Motor neuron (in vitro differentiated cells): ENCODE measurements around the gene WDR1. TPM values are rescaled to one million over a fixed set of nuclear protein-coding genes. Genes with fewer than 3 reads are reported as not detected.
A peak's percentile ranks its signal among the peaks of the same experiment; 100 is the strongest.

Source experiments
- ATAC-seq, 8 experiments: fragments of 200-7000 bp; cut with Tn5 transposase; replicated peaks in 6 of 8; 2 replicates each; pipeline ENCODE4 v1.8.0; 2021; ENCODE audit warnings: mild to moderate bottlenecking in 8 of 8, moderate library complexity in 8 of 8
- H3K27ac ChIP-seq, 2 donors: fragments of 250-450 bp; sonication (Bioruptor Pico); 2 replicates each; pipeline ENCODE4 v1.9.0; 2021; ENCODE audit warnings: antibody characterized with exemption in 2 of 2, mild to moderate bottlenecking in 2 of 2, moderate library complexity in 1 of 2
- H3K4me1 ChIP-seq, 2 donors: fragments of 250-450 bp; sonication (Bioruptor Pico); replicated peaks in 1 of 2; 2 replicates each; pipeline ENCODE4 v1.6.1; 2021; ENCODE audit warnings: antibody characterized with exemption in 2 of 2, mild to moderate bottlenecking in 2 of 2, moderate library complexity in 1 of 2
- H3K4me3 ChIP-seq, 5 donors: fragments of 250-450 bp; sonication (Bioruptor Pico); 2 replicates each; pipeline ENCODE4 v1.9.0; 2021; ENCODE audit warnings: antibody characterized with exemption in 5 of 5, mild to moderate bottlenecking in 5 of 5, moderate library complexity in 4 of 5
- WGBS, 10 experiments: fragments of 450-650 bp; shearing (Covaris generic); methylation state at CpG; one replicate each; pipeline ENCODE4 v1.0.0; 2022; 5-methylcytosine and 5-hydroxymethylcytosine counted together
- in situ Hi-C, 9 experiments: fragments of 400-800 bp; cut with MboI; loops; one replicate each; pipeline ENCODE4 v1.15.0; 2021; ENCODE audit warnings: low sequenced_read_pairs in 9 of 9, low pct_unique_long_range_greater_than_20kb in 2 of 9; ENCODE audit not compliant: unreplicated experiment in 9 of 9
- total RNA-seq, 8 experiments: library from RNA; unstranded; fragments of 300-600 nt; gene quantifications; 2 replicates each; pipeline versions ENCODE4 v1.2.3 to v1.2.4, GENCODE V29; 2022

The WDR1 gene
- total RNA-seq, 8 experiments from 2014 or later, result 28.8 to 164 (median 112) TPM

DNA sequence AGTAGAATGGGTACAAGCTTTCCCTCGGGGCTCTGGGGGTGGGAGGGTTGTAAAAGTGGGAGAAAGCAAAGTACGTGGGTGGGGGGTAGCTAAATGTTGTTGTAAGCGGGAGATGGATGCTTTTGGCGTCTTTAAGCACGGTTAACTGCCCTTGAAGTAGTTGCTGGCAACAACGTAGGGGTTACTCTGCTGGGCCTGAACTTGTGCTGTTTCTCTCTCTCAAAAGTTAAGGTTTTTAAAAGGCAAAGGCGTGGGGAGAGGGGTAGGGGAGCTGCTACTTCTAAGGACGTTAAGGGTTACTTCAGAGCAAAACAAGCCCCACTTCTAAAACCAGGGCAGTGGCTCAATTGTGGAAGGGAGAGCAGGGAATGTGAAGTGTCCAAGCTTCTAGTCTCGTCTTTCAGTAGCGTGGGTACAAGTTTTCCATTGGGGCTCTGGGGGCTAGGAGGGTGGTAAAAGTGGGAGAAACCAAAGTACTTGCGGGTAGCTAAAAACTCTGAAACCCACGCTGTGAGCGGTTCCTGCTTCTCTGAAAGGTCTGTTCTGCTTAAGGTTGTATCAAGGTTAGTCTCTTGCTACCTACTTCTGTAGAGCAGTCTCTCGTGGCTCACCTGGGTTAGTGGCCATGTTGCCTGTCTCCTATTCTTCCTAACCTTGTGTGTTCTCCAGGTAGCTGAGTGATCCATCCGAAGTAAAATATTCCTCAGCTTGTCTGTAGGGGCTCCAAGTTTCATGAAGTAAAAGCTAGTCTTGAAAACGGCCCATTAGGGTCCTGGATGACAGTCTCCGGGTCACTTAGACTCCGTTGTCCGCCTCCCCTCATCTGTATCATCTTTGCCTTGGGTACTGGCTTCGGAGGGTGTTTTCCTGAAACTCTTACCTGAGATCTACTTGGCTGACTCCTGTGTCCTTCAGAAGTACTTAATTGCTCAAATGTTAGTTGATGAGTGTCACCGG is 1.7 kb upstream of the WDR1 start:
- Histone ChIP-seq H3K4me1 (peaks cover 16 to 25% of the 10 kb centered on the region in 2 donors), H3K27ac (peak overlapping the region in 1 of 2 donors; percentile 96), H3K4me3 (peak overlapping the region in 2 of 5 donors; percentile 65 to 72)
- in situ Hi-C loops, result no loop called here
- ATAC-seq, result no peak
- WGBS, 10 experiments, result 63 to 100% (median 94%) methylated on average over 1 to 14 of the region's 21 CpGs

DNA sequence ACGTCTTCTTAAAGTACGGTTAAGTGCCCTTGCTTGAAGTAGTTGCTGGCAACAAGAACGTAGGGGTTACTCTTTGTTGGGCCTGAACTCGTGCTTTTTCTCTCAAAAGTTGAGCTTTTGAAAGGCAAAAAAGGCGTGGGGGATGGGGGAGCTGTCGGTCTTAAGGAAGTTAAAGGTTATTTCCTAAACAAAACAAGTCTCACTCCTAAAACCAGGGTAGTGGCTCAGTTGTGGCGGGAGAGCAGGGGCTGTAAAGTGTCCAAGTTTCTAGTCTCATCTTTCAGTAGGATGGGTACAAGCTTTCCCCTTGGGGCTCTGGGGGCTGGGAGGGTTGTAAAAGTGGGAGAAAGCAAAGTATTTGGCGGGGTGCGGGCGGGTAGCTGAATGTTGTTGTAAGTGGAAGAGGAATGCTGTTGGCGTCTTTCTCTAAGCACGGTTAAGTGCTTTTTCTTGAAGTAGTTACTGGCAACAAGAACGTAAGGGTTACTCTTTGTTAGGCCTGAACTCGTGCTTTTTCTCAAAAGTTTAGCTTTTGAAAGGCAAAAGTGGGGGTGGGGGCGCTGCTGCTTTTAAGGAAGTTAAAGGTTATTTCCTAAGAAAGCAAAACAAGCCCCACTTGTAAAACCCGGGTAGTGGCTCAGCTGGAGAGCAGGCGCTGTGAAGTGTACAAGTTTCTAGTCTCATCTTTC is 904 bp upstream of the WDR1 start:
- Histone ChIP-seq H3K27ac (peak overlapping the region; percentile 89 to 96), H3K4me1 (peaks cover 11 to 17% of the 10 kb centered on the region in 2 donors), H3K4me3 (peak overlapping the region; percentile 49 to 72 (median 65))
- in situ Hi-C loops, result no loop called here
- ATAC-seq, result no peak
- WGBS, 10 experiments, result 0 to 63% (median 7%) methylated on average over 4 to 16 of the region's 17 CpGs; no CpG with 5 or more reads in 2 of the 10 experiments

DNA sequence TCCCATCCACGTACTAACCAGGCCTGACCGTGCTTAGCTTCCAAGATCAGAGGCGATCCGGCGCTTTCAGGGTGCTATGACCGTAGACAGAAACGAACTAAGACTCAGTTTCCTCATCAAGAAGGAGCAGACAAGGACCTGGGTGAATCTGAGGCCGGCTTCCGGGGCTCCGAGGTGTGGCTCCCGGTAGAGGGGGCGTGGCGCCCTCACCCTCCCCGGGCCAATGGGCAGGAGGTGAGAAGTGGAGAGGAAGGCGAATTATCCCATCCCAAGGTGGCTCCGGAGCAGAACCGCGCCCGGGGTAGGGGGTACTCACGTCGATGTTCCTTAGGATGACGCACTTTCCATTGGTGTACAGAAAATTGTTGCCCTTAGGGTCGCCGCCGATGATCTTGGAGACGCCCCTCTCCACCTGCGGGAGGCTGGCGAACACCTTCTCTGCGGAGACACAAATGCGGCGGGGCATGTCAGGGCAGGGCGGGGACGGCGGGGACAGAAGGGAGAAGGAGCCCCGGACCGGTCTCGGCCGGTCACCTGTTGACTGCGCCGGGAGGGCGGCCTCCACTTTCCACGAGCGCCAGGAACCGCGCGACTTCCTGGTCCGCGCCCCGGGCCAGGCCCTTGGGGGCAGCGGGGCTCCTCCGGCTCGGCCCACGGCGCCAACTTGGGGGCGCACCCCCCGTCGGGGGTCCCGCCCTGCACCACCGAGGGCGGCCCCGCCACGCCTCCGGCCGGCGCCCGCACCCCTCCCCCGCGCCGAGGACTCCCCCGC is 616 bp downstream of the WDR1 start:
- 0 to 10% (median 0%) methylated on average over 2 to 12 of the region's 70 CpGs; no CpG with 5 or more reads in 5 of the 10 experiments for WGBS, 10 experiments
- ATAC-seq, result peak; percentile 2 to 64 (median 40)
- Histone ChIP-seq H3K27ac (peak overlapping the region; percentile 91 to 96), H3K4me1 (peaks cover 11 to 17% of the 10 kb centered on the region in 2 donors), H3K4me3 (peak overlapping the region; percentile 49 to 72 (median 65))
- in situ Hi-C loops, result no loop called here

DNA sequence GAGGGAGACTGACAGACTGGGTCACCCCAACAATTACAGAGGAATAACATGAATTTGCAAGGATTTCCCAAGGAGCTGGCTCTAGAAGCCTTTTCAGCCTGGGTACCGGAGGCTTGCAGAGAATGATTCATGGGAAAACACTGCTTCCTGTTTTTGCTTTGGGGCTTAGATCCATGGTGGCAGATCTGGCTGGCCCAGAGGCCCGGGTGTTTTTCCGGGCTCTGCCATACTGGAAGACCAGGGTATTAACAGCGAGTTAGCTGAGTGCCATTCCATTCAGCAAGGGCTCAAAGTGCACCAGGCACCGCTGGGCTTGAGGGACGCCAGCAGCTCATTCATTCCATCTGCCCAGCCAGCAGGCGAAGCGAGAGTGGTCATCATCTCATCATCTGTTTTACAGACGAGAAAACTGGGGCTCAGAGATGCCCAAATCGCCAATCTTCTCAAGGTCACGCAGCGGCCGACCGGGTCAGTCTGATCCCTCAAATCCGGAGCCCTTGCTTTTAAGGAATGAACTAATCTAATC is 1.3 kb downstream of the WDR1 start:
- in situ Hi-C loops, result no loop called here
- Histone ChIP-seq H3K4me3 (peak overlapping the region; percentile 49 to 72 (median 65)), H3K27ac (no peak overlapping the region), H3K4me1 (peaks cover 11 to 17% of the 10 kb centered on the region in 2 donors)
- no peak for ATAC-seq
- 2 to 80% (median 42%) methylated on average over 2 to 13 of the region's 15 CpGs; no CpG with 5 or more reads in 4 of the 10 experiments for WGBS, 10 experiments

DNA sequence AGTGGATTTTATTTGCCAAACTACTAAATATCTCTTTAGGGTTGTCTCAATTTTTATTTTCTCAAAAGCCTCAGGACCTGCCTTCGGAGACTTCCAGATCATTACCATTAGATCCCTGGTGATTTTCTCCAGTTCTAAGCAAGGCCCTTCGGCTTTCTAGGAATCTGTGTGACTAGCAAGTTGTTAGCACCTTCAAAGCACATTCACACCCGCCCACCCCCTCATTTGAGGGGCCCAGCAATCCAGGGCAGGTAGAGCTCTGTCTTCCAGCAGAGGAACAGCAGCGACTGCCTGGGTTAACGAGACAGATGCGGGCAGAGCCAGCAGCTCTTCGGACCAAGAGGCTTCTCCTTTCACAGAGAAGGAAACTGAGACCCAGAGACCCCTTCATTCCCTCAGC is 2.0 kb downstream of the WDR1 start:
- Histone ChIP-seq H3K4me3 (no peak overlapping the region), H3K27ac (no peak overlapping the region), H3K4me1 (peaks cover 11 to 17% of the 10 kb centered on the region in 2 donors)
- WGBS, 10 experiments, result 51 to 98% (median 88%) methylated on average over 3 to 5 of the region's 7 CpGs; no CpG with 5 or more reads in 4 of the 10 experiments
- in situ Hi-C loops, result no loop called here
- ATAC-seq, result no peak

DNA sequence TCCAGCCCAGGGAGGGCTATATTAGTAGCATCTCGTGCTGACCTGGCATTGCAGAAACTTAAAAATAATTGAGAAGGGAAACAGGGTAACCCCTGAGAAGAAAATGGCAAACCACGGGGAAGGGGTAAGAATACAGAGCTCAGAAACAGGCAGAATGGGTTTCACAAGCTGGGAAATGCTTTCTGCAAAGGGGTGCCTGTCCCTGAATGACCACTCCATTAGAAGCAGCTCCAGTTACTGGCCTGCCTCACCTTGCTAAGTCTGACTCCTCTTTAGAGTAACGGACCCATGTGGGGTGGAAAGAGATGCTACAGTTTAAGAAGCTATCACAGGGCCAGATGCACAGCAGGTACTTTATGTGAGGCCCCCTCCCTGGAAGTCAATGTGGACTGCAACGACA is 2.5 kb downstream of the WDR1 start:
- Histone ChIP-seq H3K27ac (no peak overlapping the region), H3K4me1 (peaks cover 11 to 17% of the 10 kb centered on the region in 2 donors), H3K4me3 (no peak overlapping the region)
- in situ Hi-C loops, result no loop called here
- WGBS, 10 experiments, result 69 to 100% (median 90%) methylated on average over 1 to 4 of the region's 4 CpGs; no CpG with 5 or more reads in 2 of the 10 experiments
- ATAC-seq, result no peak

DNA sequence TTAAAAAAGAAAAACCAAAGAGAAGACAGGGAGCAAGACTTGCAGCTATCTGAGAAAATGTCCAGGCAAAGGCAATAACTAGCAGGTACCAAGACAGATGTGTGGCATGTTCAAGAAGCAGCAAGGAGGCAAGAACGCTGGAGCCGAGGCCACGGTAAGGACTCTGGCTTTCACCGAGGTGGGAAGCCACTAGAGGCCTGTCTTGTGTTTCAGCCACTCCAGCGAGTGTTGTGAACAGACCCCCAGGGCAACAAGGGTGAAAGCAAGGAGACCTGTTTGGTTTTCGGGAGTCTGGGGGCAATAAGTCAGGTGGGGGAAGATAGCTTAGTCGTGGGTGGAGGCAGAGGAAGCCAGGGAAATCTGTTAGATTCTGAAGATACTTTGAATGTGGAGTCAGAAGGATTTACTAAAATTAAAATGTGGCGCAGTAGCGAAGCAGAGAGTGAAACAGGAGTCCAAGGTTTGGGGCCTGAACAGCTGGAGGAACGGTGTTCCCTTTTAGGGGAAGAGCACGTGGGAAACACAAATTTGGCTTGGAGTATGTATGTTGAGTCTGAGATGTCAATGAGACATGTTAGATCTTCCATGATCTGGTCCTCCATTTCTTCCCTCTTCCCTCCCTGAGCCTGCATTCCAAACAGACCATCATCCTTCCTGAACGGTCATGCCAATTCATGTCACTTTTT is 3.1 kb downstream of the WDR1 start:
- peaks cover 11 to 17% of the 10 kb centered on the region in 2 donors for H3K4me1 ChIP-seq
- no peak overlapping the region for H3K27ac ChIP-seq
- in situ Hi-C loops, result no loop called here
- no peak for ATAC-seq
- no peak overlapping the region for H3K4me3 ChIP-seq
- 0 to 100% (median 88%) methylated on average over 1 to 9 of the region's 12 CpGs; no CpG with 5 or more reads in 1 of the 10 experiments for WGBS, 10 experiments

DNA sequence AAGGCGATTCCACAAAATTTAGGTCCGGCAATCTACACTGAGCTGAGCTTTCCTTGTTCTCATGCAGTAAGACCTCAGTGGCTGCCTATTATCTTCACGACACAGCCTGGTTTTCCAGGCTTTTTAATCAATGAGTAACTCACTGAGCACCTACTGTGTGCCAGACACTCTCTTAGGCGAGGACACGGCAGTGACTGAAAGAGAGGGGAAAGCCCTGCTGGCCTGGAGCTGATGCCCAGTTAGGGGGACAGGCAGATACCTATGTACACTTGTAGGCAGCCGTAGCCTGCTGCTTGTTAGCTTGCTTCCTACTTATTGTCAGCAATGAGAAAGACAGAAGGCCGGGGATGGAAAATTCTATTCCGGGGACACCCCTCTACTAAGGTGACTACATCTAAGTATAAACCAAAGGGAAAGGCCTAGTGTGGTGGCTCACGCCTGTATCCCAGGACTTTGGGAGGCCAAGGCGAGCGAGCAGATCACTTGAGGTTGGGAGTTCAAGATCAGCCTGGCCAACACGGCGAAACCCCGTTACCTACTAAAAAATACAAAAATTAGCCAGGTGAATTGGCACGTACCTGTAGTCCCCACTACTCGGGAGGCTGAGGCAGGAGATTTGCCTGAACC is 3.8 kb downstream of the WDR1 start:
- 73 to 100% (median 90%) methylated on average over 2 to 12 of the region's 16 CpGs; no CpG with 5 or more reads in 1 of the 10 experiments for WGBS, 10 experiments

DNA sequence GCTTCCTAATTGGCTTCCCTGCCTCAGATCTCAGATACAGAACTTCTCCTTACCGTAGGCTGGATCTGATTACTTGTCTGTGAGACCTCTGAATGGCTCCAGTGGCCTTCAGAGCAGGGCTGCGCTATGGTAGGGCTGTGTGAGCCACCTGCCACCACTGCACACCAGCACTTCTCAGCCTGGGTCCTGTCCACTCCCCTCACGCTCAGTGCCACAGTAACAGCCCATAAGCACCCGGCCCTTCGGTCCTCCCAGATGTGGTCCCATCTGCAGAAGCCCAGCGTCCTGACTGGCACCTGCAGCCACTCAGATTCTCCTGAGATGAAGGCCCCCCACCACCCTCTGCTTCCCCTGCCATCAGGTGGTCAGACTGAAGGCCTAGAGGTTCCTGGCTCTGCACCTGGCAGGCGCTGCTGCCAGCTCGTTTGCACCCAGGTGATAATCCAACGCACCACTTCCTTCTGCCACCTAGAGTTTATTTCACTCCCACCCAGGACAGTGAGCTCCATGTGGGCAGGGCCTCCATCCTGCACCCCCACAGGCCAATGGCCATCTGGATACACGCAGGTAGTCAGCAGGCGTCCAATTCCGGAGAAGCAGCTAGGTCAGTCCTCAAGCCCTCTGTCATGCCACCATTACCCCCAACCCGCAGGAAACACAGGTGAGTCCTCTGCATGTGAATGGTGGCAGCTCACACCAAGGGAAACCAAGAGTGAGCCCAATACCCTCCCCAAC is 5.4 kb downstream of the WDR1 start:
- 80 to 100% (median 96%) methylated on average over 1 to 7 of the region's 13 CpGs; no CpG with 5 or more reads in 5 of the 10 experiments for WGBS, 10 experiments
- no peak overlapping the region for H3K27ac ChIP-seq
- no peak for ATAC-seq
- in situ Hi-C loops, result no loop called here
- H3K4me1 ChIP-seq, result peaks cover 21 to 22% of the 10 kb centered on the region in 2 donors
- H3K4me3 ChIP-seq, result no peak overlapping the region

More for the DNA sequence above, 3.8 kb downstream of the WDR1 start:
- Histone ChIP-seq H3K27ac (no peak overlapping the region), H3K4me1 (peaks cover 11 to 12% of the 10 kb centered on the region in 2 donors), H3K4me3 (no peak overlapping the region)
- in situ Hi-C loops, result no loop called here
- ATAC-seq, result no peak

DNA sequence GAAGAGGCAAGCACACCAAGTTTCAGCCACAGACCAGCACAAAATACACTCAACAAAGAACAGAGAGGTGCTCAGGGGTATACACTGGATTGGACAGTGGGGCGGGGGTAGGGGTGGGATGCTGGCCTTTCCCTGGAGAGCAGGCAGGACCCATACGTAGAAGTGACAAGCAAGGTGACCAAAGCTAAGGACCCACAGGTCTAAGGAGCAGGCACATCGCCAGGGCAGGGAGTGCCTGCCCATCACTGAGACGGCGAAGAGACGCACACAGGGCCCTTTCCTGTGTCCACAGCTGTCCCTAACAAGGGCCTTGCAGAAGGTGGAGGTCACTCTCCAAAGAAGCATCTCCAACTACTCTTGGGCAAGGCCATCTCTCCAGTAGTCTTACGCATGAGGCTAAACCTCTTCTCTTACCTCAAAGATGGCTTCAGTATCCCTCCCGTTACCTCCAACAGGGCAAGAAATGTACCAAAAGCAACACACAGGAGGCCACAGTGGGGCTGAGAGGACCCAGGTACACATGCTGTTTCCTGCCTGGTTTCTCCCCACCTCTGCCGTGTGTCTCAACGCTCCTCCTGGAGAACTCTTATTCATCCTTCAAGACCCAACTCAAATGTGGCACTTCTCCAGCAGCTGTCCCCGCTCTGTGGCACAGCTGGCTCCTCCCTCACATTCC is 6.5 kb downstream of the WDR1 start:
- WGBS, 10 experiments, result 80 to 100% (median 95%) methylated on average over 1 to 4 of the region's 11 CpGs; no CpG with 5 or more reads in 2 of the 10 experiments
- peaks cover 16 to 17% of the 10 kb centered on the region in 2 donors for H3K4me1 ChIP-seq
- ATAC-seq, result no peak
- no peak overlapping the region for H3K27ac ChIP-seq
- H3K4me3 ChIP-seq, result no peak overlapping the region
- in situ Hi-C loops, result no loop called here
